Measurements from ENCODE around the gene CD163. TPM values are rescaled to one million over a fixed set of nuclear protein-coding genes. Genes with fewer than 3 reads are reported as not detected.

CD163 gene
- total RNA-seq, 1 experiment from 2014 or later = not detected

GRCh38 chr12:7459973-7460372, 43.6 kb downstream of the CD163 start:
- Mint-ChIP-seq H3K27me3 (ENCODE audit: insufficient read depth, unreplicated experiment) (no peaks in the 10 kb centered on the region), H3K9me3 (ENCODE audit: unreplicated experiment) (no peaks in the 10 kb centered on the region), H3K27ac (ENCODE audit: low read depth, unreplicated experiment) (no peak overlapping the region), H3K4me3 (ENCODE audit: unreplicated experiment) (no peak overlapping the region), H3K36me3 (ENCODE audit: insufficient read depth, unreplicated experiment) (no peaks in the 10 kb centered on the region), H3K4me1 (ENCODE audit: insufficient read depth, unreplicated experiment) (peaks cover 5% of the 10 kb centered on the region)
- no peak for DNase-seq (ENCODE audit: unreplicated experiment)
- ChIA-PET CTCF (interaction anchor here (0.6 to 8.9 kb wide), 41 partner anchors 10 to 660 kb away, joined by 3 to 135 read pairs (median 5); no protein-coding TSS in a partner anchor), POLR2A (no interaction called here)
- intact Hi-C loops (cut with micrococcal nuclease) = loop anchor here (1.0 to 5.0 kb wide), 5 partner anchors 86 to 318 kb away; no protein-coding TSS in a partner anchor
- BruUV-seq (replicated peaks) = no TSS peak
- no peak for TF ChIP-seq CTCF (IDR thresholded peaks at IDR 0.05; ENCODE audit: unreplicated experiment)

- Mint-ChIP-seq H3K27me3 (ENCODE audit: insufficient read depth, unreplicated experiment) (no peaks in the 10 kb centered on the region), H3K27ac (ENCODE audit: low read depth, unreplicated experiment) (no peak overlapping the region), H3K9me3 (ENCODE audit: unreplicated experiment) (no peaks in the 10 kb centered on the region), H3K4me1 (ENCODE audit: insufficient read depth, unreplicated experiment) (peaks cover 7% of the 10 kb centered on the region), H3K4me3 (ENCODE audit: unreplicated experiment) (no peak overlapping the region), H3K36me3 (ENCODE audit: insufficient read depth, unreplicated experiment) (no peaks in the 10 kb centered on the region)
- TF ChIP-seq CTCF (IDR thresholded peaks at IDR 0.05; ENCODE audit: unreplicated experiment) = no peak
- peak; percentile 6 for DNase-seq (ENCODE audit: unreplicated experiment)
- POLR2A ChIA-PET = no interaction called here
- no TSS peak for BruUV-seq (replicated peaks)
- CTCF ChIA-PET = interaction anchor here (0.7 to 1.6 kb wide), 3 partner anchors 9 to 232 kb away, joined by 3 to 5 read pairs (median 3); no protein-coding TSS in a partner anchor
- intact Hi-C loops (cut with micrococcal nuclease) = no loop called here
These were observed 51.8 kb downstream of the CD163 start for GRCh38 chr12:7451756-7452155.

GRCh38 chr12:7450667-7451066, 52.9 kb downstream of the CD163 start:
- ChIA-PET CTCF (interaction anchor here (1.1 kb wide), 1 partner anchor 10 kb away, joined by 7 read pairs; no protein-coding TSS in a partner anchor), POLR2A (no interaction called here)
- Mint-ChIP-seq H3K27ac (ENCODE audit: low read depth, unreplicated experiment) (no peak overlapping the region), H3K27me3 (ENCODE audit: insufficient read depth, unreplicated experiment) (no peaks in the 10 kb centered on the region), H3K4me1 (ENCODE audit: insufficient read depth, unreplicated experiment) (peaks cover 7% of the 10 kb centered on the region), H3K4me3 (ENCODE audit: unreplicated experiment) (no peak overlapping the region), H3K36me3 (ENCODE audit: insufficient read depth, unreplicated experiment) (no peaks in the 10 kb centered on the region), H3K9me3 (ENCODE audit: unreplicated experiment) (no peaks in the 10 kb centered on the region)
- DNase-seq (ENCODE audit: unreplicated experiment) = peak; percentile 41
- TF ChIP-seq CTCF (IDR thresholded peaks at IDR 0.05; ENCODE audit: unreplicated experiment) = no peak
- intact Hi-C loops (cut with micrococcal nuclease) = no loop called here
- no TSS peak for BruUV-seq (replicated peaks)

- H3K27ac Mint-ChIP-seq (ENCODE audit: low read depth, unreplicated experiment) = no peak overlapping the region
- no TSS peak for BruUV-seq (replicated peaks)
- H3K4me1 Mint-ChIP-seq (ENCODE audit: insufficient read depth, unreplicated experiment) = peaks cover 7% of the 10 kb centered on the region
- no peaks in the 10 kb centered on the region for H3K36me3 Mint-ChIP-seq (ENCODE audit: insufficient read depth, unreplicated experiment)
- no peak for TF ChIP-seq CTCF (IDR thresholded peaks at IDR 0.05; ENCODE audit: unreplicated experiment)
- POLR2A ChIA-PET = no interaction called here
- intact Hi-C loops (cut with micrococcal nuclease) = no loop called here
- DNase-seq (ENCODE audit: unreplicated experiment) = no peak
- H3K27me3 Mint-ChIP-seq (ENCODE audit: insufficient read depth, unreplicated experiment) = no peaks in the 10 kb centered on the region
- no peaks in the 10 kb centered on the region for H3K9me3 Mint-ChIP-seq (ENCODE audit: unreplicated experiment)
- no peak overlapping the region for H3K4me3 Mint-ChIP-seq (ENCODE audit: unreplicated experiment)
- CTCF ChIA-PET = interaction anchor here (0.5 to 1.2 kb wide), 3 partner anchors 12 to 188 kb away, joined by 3 to 4 read pairs (median 3); no protein-coding TSS in a partner anchor
These were observed 55.5 kb downstream of the CD163 start for GRCh38 chr12:7448099-7448498.
